ENCODE measurements around the gene KLK2. TPM values are rescaled to one million over a fixed set of nuclear protein-coding genes. Genes with fewer than 3 reads are reported as not detected.

KLK2 gene
- total RNA-seq, 1 experiment from 2014 or later: not detected

DNA sequence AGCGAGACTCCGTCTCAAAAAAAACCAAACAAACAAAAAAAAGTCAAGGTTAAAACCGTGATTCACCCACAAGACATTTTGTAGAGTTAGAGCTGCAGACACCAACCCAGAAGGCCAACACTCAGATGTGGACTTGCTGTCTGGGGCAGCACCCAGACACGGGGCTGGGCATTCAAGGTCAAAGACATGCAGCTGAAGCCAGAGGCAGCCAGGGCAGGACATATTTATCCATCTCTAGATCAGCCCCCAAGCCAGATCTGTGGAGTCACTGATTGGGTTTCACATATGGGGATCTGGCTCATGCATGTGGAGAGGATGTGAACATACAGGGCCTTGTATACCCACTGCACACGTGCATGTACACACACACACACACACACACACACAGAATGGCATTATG is 43.4 kb upstream of the KLK2 start:
- POLR2A ChIA-PET (ENCODE audit: unreplicated experiment): no interaction called here
- no peaks in the 10 kb centered on the region for H3K9me2 ChIP-seq (ENCODE audit: insufficient read depth)
- no peaks in the 10 kb centered on the region for H3K9me3 ChIP-seq (ENCODE audit: insufficient read depth, low read depth)
- H3K4me3 ChIP-seq: no peak overlapping the region
- no TSS peak for BruUV-seq (replicated peaks)
- no peak overlapping the region for H2AFZ ChIP-seq
- peaks cover 7% of the 10 kb centered on the region; the same call in 1 of the 2 replicates for H3K4me1 ChIP-seq (replicated peaks; ENCODE audit: insufficient read depth)
- no peaks in the 10 kb centered on the region for H4K20me1 ChIP-seq (ENCODE audit: insufficient read depth)
- CTCF ChIA-PET: no interaction called here
- H3K4me2 ChIP-seq: no peak overlapping the region
- DNase-seq: no peak
- no peaks in the 10 kb centered on the region for H3K36me3 ChIP-seq (ENCODE audit: low read depth)
- H3K27me3 ChIP-seq (ENCODE audit: insufficient read depth, low read depth): peaks cover 54% of the 10 kb centered on the region
- intact Hi-C loops (cut with micrococcal nuclease; ENCODE audit: unreplicated experiment): no loop called here
- TF ChIP-seq EZH2 (IDR thresholded peaks at IDR 0.05; ENCODE audit: low read depth): no peak
- TF ChIP-seq, protein P1, sequence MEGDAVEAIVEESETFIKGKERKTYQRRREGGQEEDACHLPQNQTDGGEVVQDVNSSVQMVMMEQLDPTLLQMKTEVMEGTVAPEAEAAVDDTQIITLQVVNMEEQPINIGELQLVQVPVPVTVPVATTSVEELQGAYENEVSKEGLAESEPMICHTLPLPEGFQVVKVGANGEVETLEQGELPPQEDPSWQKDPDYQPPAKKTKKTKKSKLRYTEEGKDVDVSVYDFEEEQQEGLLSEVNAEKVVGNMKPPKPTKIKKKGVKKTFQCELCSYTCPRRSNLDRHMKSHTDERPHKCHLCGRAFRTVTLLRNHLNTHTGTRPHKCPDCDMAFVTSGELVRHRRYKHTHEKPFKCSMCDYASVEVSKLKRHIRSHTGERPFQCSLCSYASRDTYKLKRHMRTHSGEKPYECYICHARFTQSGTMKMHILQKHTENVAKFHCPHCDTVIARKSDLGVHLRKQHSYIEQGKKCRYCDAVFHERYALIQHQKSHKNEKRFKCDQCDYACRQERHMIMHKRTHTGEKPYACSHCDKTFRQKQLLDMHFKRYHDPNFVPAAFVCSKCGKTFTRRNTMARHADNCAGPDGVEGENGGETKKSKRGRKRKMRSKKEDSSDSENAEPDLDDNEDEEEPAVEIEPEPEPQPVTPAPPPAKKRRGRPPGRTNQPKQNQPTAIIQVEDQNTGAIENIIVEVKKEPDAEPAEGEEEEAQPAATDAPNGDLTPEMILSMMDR (conservative IDR thresholded peaks at IDR 0.05): no peak
- no peak overlapping the region for H3K27ac ChIP-seq
- H3K79me2 ChIP-seq (ENCODE audit: low read depth): no peaks in the 10 kb centered on the region
- no peaks in the 10 kb centered on the region; the same call in 1 of the 2 replicates for H3F3A ChIP-seq (ENCODE audit: insufficient read depth, low read depth)

DNA sequence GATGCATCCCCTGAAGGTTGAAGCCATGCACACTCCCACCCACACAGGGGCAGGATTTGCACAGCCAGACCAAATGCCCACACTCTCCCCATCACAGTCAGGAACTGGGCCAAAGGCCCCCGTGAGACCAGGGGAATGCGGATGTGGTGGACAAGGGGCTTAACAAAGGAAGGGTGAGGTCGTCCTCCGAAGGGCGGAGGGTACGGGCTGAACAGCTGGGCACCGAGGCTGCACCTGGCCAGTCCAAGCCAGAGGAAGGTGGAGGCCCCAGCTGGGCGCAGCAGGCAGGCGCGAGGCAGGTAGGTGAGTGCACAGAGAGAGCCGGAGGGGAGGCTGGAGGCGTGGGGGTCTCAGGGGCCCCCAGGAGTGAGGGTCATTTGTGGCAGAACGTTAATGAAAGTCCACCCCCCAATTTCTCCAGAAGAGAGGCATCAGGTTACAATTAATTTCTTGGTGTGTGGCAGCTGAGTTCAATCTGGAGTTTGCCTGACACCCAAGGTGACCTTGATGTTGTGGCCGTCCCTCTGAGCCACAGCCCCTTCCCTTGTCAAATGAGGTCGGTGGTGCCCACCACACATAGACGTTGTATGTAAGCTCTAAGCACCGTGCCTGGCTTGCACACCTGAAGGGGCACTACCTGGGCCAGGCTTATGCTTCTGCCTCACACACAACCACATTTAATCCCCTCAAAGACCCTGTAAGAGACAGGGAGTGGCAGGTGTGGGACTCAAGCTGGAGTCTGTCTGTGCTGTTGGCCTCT is 42.8 kb upstream of the KLK2 start:
- ChIA-PET POLR2A (ENCODE audit: unreplicated experiment) (no interaction called here), CTCF (no interaction called here)
- H3F3A ChIP-seq (ENCODE audit: insufficient read depth, low read depth): no peaks in the 10 kb centered on the region; the same call in 1 of the 2 replicates
- no peak overlapping the region for H3K27ac ChIP-seq
- H3K36me3 ChIP-seq (ENCODE audit: low read depth): no peaks in the 10 kb centered on the region
- intact Hi-C loops (cut with micrococcal nuclease; ENCODE audit: unreplicated experiment): no loop called here
- no peak overlapping the region for H3K4me3 ChIP-seq
- no peaks in the 10 kb centered on the region for H3K9me2 ChIP-seq (ENCODE audit: insufficient read depth)
- H3K4me1 ChIP-seq (replicated peaks; ENCODE audit: insufficient read depth): peaks cover 12% of the 10 kb centered on the region; the same call in 1 of the 2 replicates
- no peaks in the 10 kb centered on the region for H3K9me3 ChIP-seq (ENCODE audit: insufficient read depth, low read depth)
- no TSS peak for BruUV-seq (replicated peaks)
- H3K79me2 ChIP-seq (ENCODE audit: low read depth): no peaks in the 10 kb centered on the region
- DNase-seq: peak; percentile 21 to 51
- TF ChIP-seq, protein P1 (conservative IDR thresholded peaks at IDR 0.05): no peak
- TF ChIP-seq EZH2 (IDR thresholded peaks at IDR 0.05; ENCODE audit: low read depth): no peak
- H3K27me3 ChIP-seq (ENCODE audit: insufficient read depth, low read depth): peaks cover 48% of the 10 kb centered on the region
- no peak overlapping the region for H3K4me2 ChIP-seq
- no peaks in the 10 kb centered on the region for H4K20me1 ChIP-seq (ENCODE audit: insufficient read depth)
- H2AFZ ChIP-seq: no peak overlapping the region

DNA sequence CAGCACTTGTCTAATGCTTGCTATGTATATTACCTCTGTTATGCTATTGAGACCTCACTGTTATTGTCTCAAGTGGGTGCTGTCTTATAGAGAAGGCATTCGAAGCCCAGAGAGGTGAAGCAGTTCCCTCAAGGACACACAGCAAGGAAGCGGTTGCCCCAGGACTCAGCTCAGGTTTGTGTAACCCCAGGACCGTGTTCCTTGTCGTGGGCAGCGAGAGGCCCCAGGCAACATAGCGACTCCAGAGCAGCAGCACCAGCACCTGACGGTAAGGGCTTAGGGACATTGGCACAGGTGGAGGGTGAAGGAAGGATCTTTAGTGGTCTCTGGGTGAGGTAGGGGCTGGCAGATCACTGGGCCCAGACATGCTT is 42.2 kb upstream of the KLK2 start:
- ChIA-PET CTCF (no interaction called here), POLR2A (ENCODE audit: unreplicated experiment) (no interaction called here)
- Histone ChIP-seq H3K9me3 (ENCODE audit: insufficient read depth, low read depth) (no peaks in the 10 kb centered on the region), H2AFZ (no peak overlapping the region), H3K79me2 (ENCODE audit: low read depth) (no peaks in the 10 kb centered on the region), H3K36me3 (ENCODE audit: low read depth) (no peaks in the 10 kb centered on the region), H3K27ac (no peak overlapping the region), H3K27me3 (ENCODE audit: insufficient read depth, low read depth) (peaks cover 42% of the 10 kb centered on the region), H4K20me1 (ENCODE audit: insufficient read depth) (no peaks in the 10 kb centered on the region), H3K4me2 (no peak overlapping the region), H3K4me1 (replicated peaks; ENCODE audit: insufficient read depth) (peaks cover 12% of the 10 kb centered on the region; the same call in 1 of the 2 replicates), H3K4me3 (no peak overlapping the region), H3K9me2 (ENCODE audit: insufficient read depth) (no peaks in the 10 kb centered on the region), H3F3A (ENCODE audit: insufficient read depth, low read depth) (no peaks in the 10 kb centered on the region; the same call in 1 of the 2 replicates)
- no TSS peak for BruUV-seq (replicated peaks)
- intact Hi-C loops (cut with micrococcal nuclease; ENCODE audit: unreplicated experiment): no loop called here
- DNase-seq: no peak
- TF ChIP-seq, protein P1 (conservative IDR thresholded peaks at IDR 0.05): no peak
- no peak for TF ChIP-seq EZH2 (IDR thresholded peaks at IDR 0.05; ENCODE audit: low read depth)
